NT2/D1 (cell line): ENCODE measurements around the gene GAS7.

Experiments
- SUZ12 ChIP-seq: IDR thresholded peaks from 2 replicates; pipeline ENCODE4 v1.6.1; 2011; ENCODE audit not compliant: insufficient read length, insufficient read depth; ENCODE audit errors: extremely low read depth
- YY1 ChIP-seq: IDR thresholded peaks from 2 replicates; pipeline ENCODE4 v1.6.1; 2011; ENCODE audit not compliant: insufficient read length, insufficient read depth
- ZNF274 ChIP-seq: IDR thresholded peaks from 2 replicates; pipeline ENCODE4 v1.6.1; 2011; ENCODE audit warnings: mild to moderate bottlenecking, low read depth, low read length

- TF ChIP-seq YY1 (no peak), SUZ12 (no peak), ZNF274 (no peak)
Measured at GRCh38 chr17:9908649-9909042, 289.8 kb downstream of the GAS7 start.
